Gastrocnemius medialis (tissue), 4 donors: Measurements from ENCODE around the gene SYDE1. TPM values are rescaled to one million over a fixed set of nuclear protein-coding genes. Genes with fewer than 3 reads are reported as not detected.
"Not testable (repeated sequence)": the region's sequence is repeated elsewhere in the genome, so short reads cannot be mapped to it uniquely, and the experiment has no call there.

Experiments used
- ATAC-seq, 2 donors: fragments of 150-250 bp; one replicate each; pipeline ENCODE4 v1.9.1; 2016
- DNase-seq, 2 donors: peaks; one replicate each; pipeline ENCODE4 v3.0.0-alpha.2; 2019
- H3K27ac ChIP-seq, 4 donors: fragments of 200-600 bp; sonication (generic); 1 replicate in 1 of 4; 2 replicates in 3 of 4; pipeline ENCODE4 v1.5.1; 2016 to 2018; ENCODE audit warnings: mild to moderate bottlenecking in 2 of 4, moderate library complexity in 1 of 4
- H3K27me3 ChIP-seq, 3 donors: fragments of 200-600 bp; sonication (generic) in 2 of 3; 1 replicate in 1 of 3; 2 replicates in 2 of 3; pipeline versions ENCODE4 v1.5.1 to v1.6.0; 2016 to 2019; ENCODE audit warnings: mild to moderate bottlenecking in 1 of 3, moderate library complexity in 1 of 3
- H3K36me3 ChIP-seq, 2 donors: fragments of 200-600 bp; sonication (generic) in 1 of 2; one replicate each; pipeline ENCODE4 v1.5.1; 2017 to 2018
- H3K4me1 ChIP-seq, 2 donors: fragments of 200-600 bp; sonication (generic) in 1 of 2; one replicate each; pipeline ENCODE4 v1.5.1; 2016 to 2017; ENCODE audit warnings: mild to moderate bottlenecking in 2 of 2
- H3K4me3 ChIP-seq, 4 donors: fragments of 200-600 bp; sonication (generic) in 3 of 4; 1 replicate in 1 of 4; 2 replicates in 3 of 4; pipeline ENCODE4 v1.5.1; 2016 to 2019; ENCODE audit warnings: mild to moderate bottlenecking in 2 of 4
- H3K9me3 ChIP-seq, 3 donors: fragments of 200-600 bp; sonication (generic) in 2 of 3; 1 replicate in 1 of 3; 2 replicates in 2 of 3; pipeline ENCODE4 v1.5.1; 2016 to 2019
- CTCF ChIP-seq, 5 experiments: fragments of 450-650 bp in 3 of 5; fragments of 200-600 bp in 2 of 5; sonication (generic) in 2 of 5; IDR thresholded peaks in 4 of 5; conservative IDR thresholded peaks in 1 of 5; 1 replicate in 4 of 5; 2 replicates in 1 of 5; pipeline ENCODE4 v1.5.1; 2016 to 2019; ENCODE audit warnings: antibody characterized with exemption in 5 of 5, mild to moderate bottlenecking in 3 of 5, moderate library complexity in 3 of 5
- POLR2A ChIP-seq, 2 donors: fragments of 450-650 bp; IDR thresholded peaks; one replicate each; pipeline ENCODE4 v1.6.1; 2017; ENCODE audit warnings: antibody characterized with exemption in 2 of 2, mild to moderate bottlenecking in 2 of 2, moderate library complexity in 2 of 2
- in situ Hi-C, 4 donors: fragments of 200-750 bp; cut with MboI; loops; one replicate each; pipeline versions ENCODE4 v1.15.0 to v1.8.0; 2017; ENCODE audit warnings: low sequenced_read_pairs in 4 of 4
- intact Hi-C: fragments of 100-400 bp; cut with DNase I; formaldehyde crosslinking; loops from one replicate; pipeline ENCODE4 v1.15.1; 2023; ENCODE audit warnings: low total_unique reads
- total RNA-seq, 4 donors: library from RNA; depleted of rRNA; stranded (reverse); fragments of >200 nt; gene quantifications; one replicate each; pipeline versions ENCODE4 v1.1.0 to v1.2.3, GENCODE V29; 2016

Gene SYDE1
- total RNA-seq, 4 donors from 2014 or later: 3.2 to 6.3 (median 5.2) TPM

- in situ Hi-C loops (loop anchor here (5.0 to 25.0 kb wide), 4 partner anchors 52 to 469 kb away; no protein-coding TSS in a partner anchor), intact Hi-C loops (loop anchor here (5.0 kb wide), 1 partner anchor 464 kb away; no protein-coding TSS in a partner anchor)
- Histone ChIP-seq H3K27ac (no peak overlapping the region), H3K9me3 (no peaks in the 10 kb centered on the region), H3K4me1 (no peaks in the 10 kb centered on the region), H3K27me3 (peaks cover 0 to 7% (median 0%) of the 10 kb centered on the region in 3 donors), H3K36me3 (no peaks in the 10 kb centered on the region), H3K4me3 (no peak overlapping the region)
- ATAC-seq (no peak), DNase-seq (no peak)
- no peak for TF ChIP-seq CTCF (IDR thresholded peaks at IDR 0.05 in 4 of 5, conservative IDR thresholded peaks at IDR 0.05 in 1 of 5)
- TF ChIP-seq POLR2A (IDR thresholded peaks at IDR 0.05): no peak
Observed at GRCh38 chr19:15093001-15093400, 14.2 kb upstream of the SYDE1 start.

- peaks cover 0 to 3% (median 0%) of the 10 kb centered on the region in 3 donors for H3K27me3 ChIP-seq
- H3K27ac ChIP-seq: no peak overlapping the region
- H3K4me1 ChIP-seq: no peaks in the 10 kb centered on the region
- intact Hi-C loops: no loop called here
- in situ Hi-C loops: loop anchor here in 3 of 4 donors (10.0 to 25.0 kb wide), 3 partner anchors 49 to 466 kb away; no protein-coding TSS in a partner anchor
- H3K4me3 ChIP-seq: no peak overlapping the region
- TF ChIP-seq POLR2A (IDR thresholded peaks at IDR 0.05) (no peak), CTCF (IDR thresholded peaks at IDR 0.05 in 4 of 5, conservative IDR thresholded peaks at IDR 0.05 in 1 of 5) (no peak)
- DNase-seq (no peak), ATAC-seq (no peak)
- no peaks in the 10 kb centered on the region for H3K9me3 ChIP-seq
- no peaks in the 10 kb centered on the region for H3K36me3 ChIP-seq
Observed at GRCh38 chr19:15096223-15096622, 11.0 kb upstream of the SYDE1 start.

- DNase-seq, H3K36me3 ChIP-seq, H3K27me3 ChIP-seq, ATAC-seq, H3K4me1 ChIP-seq, H3K27ac ChIP-seq, intact Hi-C loops, H3K4me3 ChIP-seq, H3K9me3 ChIP-seq: not testable (repeated sequence)
- in situ Hi-C loops: loop anchor here in 3 of 4 donors (10.0 to 25.0 kb wide), 3 partner anchors 47 to 464 kb away; no protein-coding TSS in a partner anchor
Observed at GRCh38 chr19:15097980-15098379, 9.2 kb upstream of the SYDE1 start.

GRCh38 chr19:15098460-15098859 is 8.7 kb upstream of the SYDE1 start:
- intact Hi-C loops: no loop called here
- in situ Hi-C loops: loop anchor here in 3 of 4 donors (10.0 to 25.0 kb wide), 3 partner anchors 46 to 464 kb away; no protein-coding TSS in a partner anchor

More at GRCh38 chr19:15098460-15098859, 8.7 kb upstream of the SYDE1 start:
- no peaks in the 10 kb centered on the region for H3K4me1 ChIP-seq
- ATAC-seq (no peak), DNase-seq (no peak)
- TF ChIP-seq CTCF (IDR thresholded peaks at IDR 0.05 in 4 of 5, conservative IDR thresholded peaks at IDR 0.05 in 1 of 5) (no peak), POLR2A (IDR thresholded peaks at IDR 0.05) (no peak)
- no peak overlapping the region for H3K4me3 ChIP-seq
- peaks cover 0 to under 1% (median 0%) of the 10 kb centered on the region in 3 donors for H3K9me3 ChIP-seq
- no peak overlapping the region for H3K27ac ChIP-seq
- no peaks in the 10 kb centered on the region for H3K36me3 ChIP-seq
- peaks cover 0 to 3% (median 0%) of the 10 kb centered on the region in 3 donors for H3K27me3 ChIP-seq
